WERI-Rb-1 (cell line): Measurements from ENCODE around the gene KAZN.

Experiments
- DNase-seq: peaks from one replicate; pipeline ENCODE4 v3.0.0-alpha.2; 2020
- H3K27ac ChIP-seq: fragments of 250-450 bp; sonication (Bioruptor Pico); 2 replicates; pipeline ENCODE4 v1.5.1; 2020; ENCODE audit warnings: mild to moderate bottlenecking, moderate library complexity
- H3K27me3 ChIP-seq: fragments of 250-450 bp; sonication (Bioruptor Pico); 2 replicates; pipeline ENCODE4 v1.5.1; 2021; ENCODE audit warnings: mild to moderate bottlenecking, low read depth, moderate library complexity; ENCODE audit not compliant: insufficient read depth, severe bottlenecking
- H3K36me3 ChIP-seq: fragments of 250-450 bp; sonication (Bioruptor Pico); 2 replicates; pipeline ENCODE4 v1.5.1; 2020; ENCODE audit warnings: mild to moderate bottlenecking, moderate library complexity
- H3K4me3 ChIP-seq: 2 replicates; pipeline ENCODE4 v1.5.1; 2011; ENCODE audit warnings: low read depth, mild to moderate bottlenecking, control low read depth, low read length
- H3K9me3 ChIP-seq: fragments of 250-450 bp; sonication (Bioruptor Pico); 2 replicates; pipeline ENCODE4 v1.5.1; 2021; ENCODE audit warnings: mild to moderate bottlenecking, moderate library complexity; ENCODE audit not compliant: severe bottlenecking
- CTCF ChIP-seq: IDR thresholded peaks from 2 replicates; pipeline ENCODE4 v1.5.1; 2011; ENCODE audit warnings: low read depth, mild to moderate bottlenecking, control low read depth, inconsistent platforms, low read length

Gene KAZN

GRCh38 chr1:14841951-14842350 is 243.5 kb downstream of the KAZN start:
- TF ChIP-seq CTCF: no peak
- no peak for DNase-seq
- H3K36me3 ChIP-seq: no peaks in the 10 kb centered on the region
- H3K27me3 ChIP-seq: no peaks in the 10 kb centered on the region
- no peak overlapping the region for H3K4me3 ChIP-seq
- no peak overlapping the region for H3K27ac ChIP-seq
- H3K9me3 ChIP-seq: peaks cover 17% of the 10 kb centered on the region

GRCh38 chr1:14842361-14842760 is 243.9 kb downstream of the KAZN start:
- Histone ChIP-seq H3K9me3 (peaks cover 17% of the 10 kb centered on the region), H3K4me3 (no peak overlapping the region), H3K27ac (no peak overlapping the region), H3K27me3 (peaks cover 2% of the 10 kb centered on the region), H3K36me3 (no peaks in the 10 kb centered on the region)
- no peak for TF ChIP-seq CTCF
- no peak for DNase-seq

DNA sequence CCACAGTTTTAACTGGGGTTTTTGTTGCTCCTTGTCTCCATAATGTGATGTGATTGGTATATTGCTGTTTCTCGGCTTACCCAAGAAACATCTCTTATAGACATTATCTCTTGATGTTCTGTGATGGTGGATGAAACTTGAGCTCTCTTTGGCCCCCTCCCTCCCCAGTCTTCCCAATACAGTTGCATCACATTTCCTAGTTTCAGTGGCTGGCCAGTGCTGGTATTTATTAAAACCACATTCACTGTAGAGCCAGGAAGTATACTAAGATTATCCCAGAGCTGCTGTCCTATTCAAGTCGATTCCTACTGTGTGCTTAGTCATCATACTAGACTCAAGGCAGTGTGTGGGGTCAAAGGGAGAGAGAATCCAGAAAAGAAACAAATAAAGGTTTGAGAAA is 244.4 kb downstream of the KAZN start:
- Histone ChIP-seq H3K4me3 (no peak overlapping the region), H3K27me3 (peaks cover 5% of the 10 kb centered on the region), H3K9me3 (peaks cover 17% of the 10 kb centered on the region), H3K36me3 (no peaks in the 10 kb centered on the region), H3K27ac (no peak overlapping the region)
- TF ChIP-seq CTCF: no peak
- DNase-seq: no peak

GRCh38 chr1:14843525-14843924 is 245.0 kb downstream of the KAZN start:
- DNase-seq: no peak
- Histone ChIP-seq H3K4me3 (no peak overlapping the region), H3K36me3 (no peaks in the 10 kb centered on the region), H3K27me3 (peaks cover 5% of the 10 kb centered on the region), H3K27ac (no peak overlapping the region), H3K9me3 (peaks cover 17% of the 10 kb centered on the region)
- TF ChIP-seq CTCF: no peak

DNA sequence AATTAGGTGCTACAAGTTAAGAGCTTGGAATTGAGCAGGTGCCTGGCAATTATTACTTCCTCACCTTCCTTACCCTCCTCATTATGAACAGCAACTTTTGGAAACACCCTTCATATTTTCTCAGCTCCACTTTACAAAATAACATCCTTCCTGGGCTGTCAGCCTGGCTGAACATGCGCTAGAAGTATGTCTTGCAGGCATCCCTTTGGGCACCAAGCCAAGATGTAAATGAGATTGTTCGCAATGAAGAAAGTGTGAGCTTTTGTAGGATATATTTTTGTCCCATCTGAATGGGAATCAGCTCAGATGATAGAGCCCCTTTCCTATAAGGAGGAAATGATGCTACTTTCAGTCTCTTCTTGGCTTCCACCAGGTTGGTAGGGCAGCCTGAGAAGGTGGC is 245.9 kb downstream of the KAZN start:
- no peaks in the 10 kb centered on the region for H3K36me3 ChIP-seq
- H3K4me3 ChIP-seq: no peak overlapping the region
- peaks cover 5% of the 10 kb centered on the region for H3K27me3 ChIP-seq
- H3K27ac ChIP-seq: no peak overlapping the region
- DNase-seq: no peak
- no peak for TF ChIP-seq CTCF
- peaks cover 17% of the 10 kb centered on the region for H3K9me3 ChIP-seq

GRCh38 chr1:14844923-14845617 is 246.6 kb downstream of the KAZN start:
- Histone ChIP-seq H3K9me3 (peaks cover 17% of the 10 kb centered on the region), H3K27me3 (peaks cover 5% of the 10 kb centered on the region), H3K36me3 (no peaks in the 10 kb centered on the region), H3K4me3 (no peak overlapping the region), H3K27ac (no peak overlapping the region)
- TF ChIP-seq CTCF: no peak
- DNase-seq: no peak
